HG02938 (cell line): Measurements from ENCODE around the gene CR1.
A peak's percentile ranks its signal among the peaks of the same experiment; 100 is the strongest.
"Not testable (repeated sequence)": the region's sequence is repeated elsewhere in the genome, so short reads cannot be mapped to it uniquely, and the experiment has no call there.

Experiments used
- ATAC-seq: cut with Tn5 transposase; IDR thresholded peaks from one replicate; pipeline ENCODE4 v1.9.1; 2021; ENCODE audit warnings: mild to moderate bottlenecking, moderate library complexity; ENCODE audit not compliant: unreplicated experiment

CR1 gene

GRCh38 chr1:207502726-207503125, 6.8 kb downstream of the CR1 start:
- no peak for ATAC-seq

GRCh38 chr1:207503950-207504349, 8.0 kb downstream of the CR1 start:
- ATAC-seq = no peak

GRCh38 chr1:207504438-207504837, 8.5 kb downstream of the CR1 start:
- no peak for ATAC-seq

GRCh38 chr1:207510444-207510843, 14.5 kb downstream of the CR1 start:
- no peak for ATAC-seq

- no peak for ATAC-seq
These were observed 18.9 kb downstream of the CR1 start for GRCh38 chr1:207514890-207515289.

GRCh38 chr1:207516729-207517128, 20.8 kb downstream of the CR1 start:
- no peak for ATAC-seq

GRCh38 chr1:207518608-207519236, 22.8 kb downstream of the CR1 start:
- no peak for ATAC-seq

- ATAC-seq = no peak
These were observed 23.8 kb downstream of the CR1 start for GRCh38 chr1:207519505-207520399.

GRCh38 chr1:207520400-207521345, 24.7 kb downstream of the CR1 start:
- not testable (repeated sequence) for ATAC-seq

GRCh38 chr1:207525239-207525638, 29.3 kb downstream of the CR1 start:
- not testable (repeated sequence) for ATAC-seq

GRCh38 chr1:207528401-207528800, 32.4 kb downstream of the CR1 start:
- ATAC-seq = not testable (repeated sequence)

GRCh38 chr1:207536263-207536662, 40.3 kb downstream of the CR1 start:
- ATAC-seq = not testable (repeated sequence)

- ATAC-seq = not testable (repeated sequence)
These were observed 50.9 kb downstream of the CR1 start for GRCh38 chr1:207546677-207547357.

GRCh38 chr1:207554823-207555222, 58.9 kb downstream of the CR1 start:
- not testable (repeated sequence) for ATAC-seq

- no peak for ATAC-seq
These were observed 69.8 kb downstream of the CR1 start for GRCh38 chr1:207565546-207566468.

- not testable (repeated sequence) for ATAC-seq
These were observed 76.0 kb downstream of the CR1 start for GRCh38 chr1:207571926-207572325.

GRCh38 chr1:207573074-207573473, 77.1 kb downstream of the CR1 start:
- ATAC-seq = not testable (repeated sequence)

GRCh38 chr1:207575381-207575780, 79.4 kb downstream of the CR1 start:
- not testable (repeated sequence) for ATAC-seq

GRCh38 chr1:207578796-207579435, 83.0 kb downstream of the CR1 start:
- ATAC-seq = peak; percentile 20
